Measurements from ENCODE around the gene MSL3B.
A peak's percentile ranks its signal among the peaks of the same experiment; 100 is the strongest.

The MSL3B gene

DNA sequence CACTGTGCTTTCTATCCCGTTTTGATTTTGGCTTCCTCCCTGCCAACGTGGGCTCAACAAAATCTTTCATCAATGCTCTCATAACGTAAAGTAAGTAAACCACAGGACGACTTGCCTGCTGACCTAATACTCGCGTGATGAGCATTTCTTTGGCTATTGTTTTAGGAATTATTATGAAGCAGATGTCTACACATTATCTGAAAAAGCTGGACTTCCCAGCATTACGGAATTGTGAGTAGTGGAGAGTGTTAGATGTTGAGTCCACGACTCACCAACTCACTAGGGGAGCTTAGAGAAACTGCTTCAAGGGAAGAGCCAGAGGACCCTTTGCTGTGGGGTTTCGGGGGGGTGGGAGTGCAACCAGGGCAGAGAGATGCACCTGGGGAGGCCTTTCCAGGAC is 35.8 kb downstream of the MSL3B start:
- no peak for DNase-seq (ENCODE audit: low read depth, low spot score)
- H3K27me3 ChIP-seq (ENCODE audit: control insufficient read depth, insufficient read depth, low read length) = no peaks in the 10 kb centered on the region
- peak overlapping the region; percentile 83 for H3K27ac ChIP-seq (ENCODE audit: low read length)
- H3K9me3 ChIP-seq (ENCODE audit: control insufficient read depth, insufficient read depth, low read depth, low read length) = no peaks in the 10 kb centered on the region
- no peak for TF ChIP-seq TCF7L2 (IDR thresholded peaks at IDR 0.05; ENCODE audit: low read depth, low read length)
- TF ChIP-seq, protein P1, sequence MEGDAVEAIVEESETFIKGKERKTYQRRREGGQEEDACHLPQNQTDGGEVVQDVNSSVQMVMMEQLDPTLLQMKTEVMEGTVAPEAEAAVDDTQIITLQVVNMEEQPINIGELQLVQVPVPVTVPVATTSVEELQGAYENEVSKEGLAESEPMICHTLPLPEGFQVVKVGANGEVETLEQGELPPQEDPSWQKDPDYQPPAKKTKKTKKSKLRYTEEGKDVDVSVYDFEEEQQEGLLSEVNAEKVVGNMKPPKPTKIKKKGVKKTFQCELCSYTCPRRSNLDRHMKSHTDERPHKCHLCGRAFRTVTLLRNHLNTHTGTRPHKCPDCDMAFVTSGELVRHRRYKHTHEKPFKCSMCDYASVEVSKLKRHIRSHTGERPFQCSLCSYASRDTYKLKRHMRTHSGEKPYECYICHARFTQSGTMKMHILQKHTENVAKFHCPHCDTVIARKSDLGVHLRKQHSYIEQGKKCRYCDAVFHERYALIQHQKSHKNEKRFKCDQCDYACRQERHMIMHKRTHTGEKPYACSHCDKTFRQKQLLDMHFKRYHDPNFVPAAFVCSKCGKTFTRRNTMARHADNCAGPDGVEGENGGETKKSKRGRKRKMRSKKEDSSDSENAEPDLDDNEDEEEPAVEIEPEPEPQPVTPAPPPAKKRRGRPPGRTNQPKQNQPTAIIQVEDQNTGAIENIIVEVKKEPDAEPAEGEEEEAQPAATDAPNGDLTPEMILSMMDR (IDR thresholded peaks at IDR 0.05) = no peak
- no peak for ATAC-seq
- H3K36me3 ChIP-seq (ENCODE audit: control insufficient read depth, insufficient read depth, low read length) = peaks cover 3% of the 10 kb centered on the region
- POLR2A ChIA-PET = interaction anchor here (0.6 to 0.7 kb wide), 3 partner anchors 34 to 716 kb away, joined by 4 to 26 read pairs (median 8); no protein-coding TSS in a partner anchor
- intact Hi-C loops (cut with micrococcal nuclease; ENCODE audit: unreplicated experiment) (no loop called here), in situ Hi-C loops (cut with HindIII; ENCODE audit: low pct_unique_long_range_greater_than_20kb, low sequenced_read_pairs) (no loop called here)
- BruUV-seq (replicated peaks) = no TSS peak
- H3K4me1 ChIP-seq (ENCODE audit: control insufficient read depth, insufficient read depth, low read length) = peaks cover 40% of the 10 kb centered on the region
- H3K4me3 ChIP-seq (ENCODE audit: low read depth in 2 of 2, low read length in 2 of 2) = no peak overlapping the region
- CTCF ChIA-PET = interaction anchor here (0.5 to 1.3 kb wide), 9 partner anchors 59 to 445 kb away, joined by 3 to 8 read pairs (median 4); no protein-coding TSS in a partner anchor

DNA sequence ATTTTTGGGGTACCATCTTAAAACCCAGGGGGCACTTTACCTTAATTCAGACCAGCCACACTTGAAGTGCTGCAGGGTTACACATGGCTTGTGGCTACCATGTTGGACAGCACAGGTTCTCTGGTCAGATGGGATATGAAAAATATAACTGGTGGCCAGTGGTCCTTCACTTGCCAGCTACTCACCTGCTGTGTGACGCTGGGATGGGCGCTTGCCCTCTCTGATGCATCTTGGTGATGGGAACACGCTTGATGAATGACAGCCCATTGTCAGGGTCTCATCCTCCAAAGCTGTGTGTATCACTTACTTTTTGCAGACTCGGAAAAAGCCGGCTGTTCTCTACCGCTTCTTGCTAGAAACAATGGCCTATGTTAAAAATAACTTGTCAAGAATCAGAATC is 36.3 kb downstream of the MSL3B start:
- ChIA-PET CTCF (interaction anchor here (0.6 to 0.7 kb wide), 2 partner anchors 140 to 267 kb away, joined by 3 to 8 read pairs; no protein-coding TSS in a partner anchor), POLR2A (interaction anchor here (0.7 kb wide), 1 partner anchor 35 kb away, joined by 8 read pairs; no protein-coding TSS in a partner anchor)
- H3K27me3 ChIP-seq (ENCODE audit: control insufficient read depth, insufficient read depth, low read length) = no peaks in the 10 kb centered on the region
- H3K36me3 ChIP-seq (ENCODE audit: control insufficient read depth, insufficient read depth, low read length) = peaks cover 3% of the 10 kb centered on the region
- ATAC-seq (no peak), DNase-seq (ENCODE audit: low read depth, low spot score) (no peak)
- H3K4me3 ChIP-seq (ENCODE audit: low read depth in 2 of 2, low read length in 2 of 2) = no peak overlapping the region
- intact Hi-C loops (cut with micrococcal nuclease; ENCODE audit: unreplicated experiment) = no loop called here
- no TSS peak for BruUV-seq (replicated peaks)
- H3K9me3 ChIP-seq (ENCODE audit: control insufficient read depth, insufficient read depth, low read depth, low read length) = no peaks in the 10 kb centered on the region
- H3K4me1 ChIP-seq (ENCODE audit: control insufficient read depth, insufficient read depth, low read length) = peaks cover 38% of the 10 kb centered on the region
- in situ Hi-C loops (cut with HindIII; ENCODE audit: low pct_unique_long_range_greater_than_20kb, low sequenced_read_pairs) = no loop called here
- TF ChIP-seq, protein P1 (IDR thresholded peaks at IDR 0.05) = no peak
- no peak for TF ChIP-seq SIN3A (IDR thresholded peaks at IDR 0.05; ENCODE audit: borderline replicate concordance, insufficient read depth, low read depth, low read length)
- peak overlapping the region; percentile 83 for H3K27ac ChIP-seq (ENCODE audit: low read length)

DNA sequence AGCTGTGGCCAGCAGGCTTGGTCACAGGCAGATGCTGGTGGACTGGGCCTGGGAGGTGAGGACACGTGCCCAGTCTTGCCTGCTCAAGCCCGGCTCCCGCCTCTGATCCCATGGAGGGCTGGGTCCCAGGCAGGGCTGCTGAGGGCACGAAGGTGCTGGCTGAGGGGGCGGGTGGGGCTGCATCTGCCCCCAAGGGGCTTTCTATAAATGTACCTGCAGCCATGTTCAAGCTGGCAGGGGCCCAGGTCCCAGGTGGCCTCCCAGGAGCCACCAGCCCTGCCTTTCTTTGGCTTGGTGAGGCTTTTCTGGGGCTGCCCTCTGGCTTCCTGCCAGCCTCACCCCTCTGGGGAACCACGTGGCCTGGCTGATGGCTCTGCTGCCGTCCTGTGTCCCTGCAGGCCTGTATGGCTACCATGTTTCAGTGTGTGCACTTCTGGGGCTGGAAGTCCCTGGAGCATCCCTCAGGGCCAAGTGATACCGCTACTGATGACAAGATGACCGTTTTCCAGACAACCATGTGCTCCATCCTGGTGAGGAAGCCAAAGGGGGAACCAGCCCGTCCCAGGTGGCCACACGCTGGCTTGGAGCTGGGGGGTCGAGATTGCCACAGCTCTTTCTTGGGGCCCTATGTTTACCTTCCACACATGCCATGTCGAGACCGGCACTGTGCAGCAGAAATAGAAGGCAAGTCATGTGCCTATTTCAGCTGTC is 37.0 kb downstream of the MSL3B start:
- DNase-seq (ENCODE audit: low read depth, low spot score) (no peak), ATAC-seq (no peak)
- Histone ChIP-seq H3K27ac (ENCODE audit: low read length) (no peak overlapping the region), H3K27me3 (ENCODE audit: control insufficient read depth, insufficient read depth, low read length) (no peaks in the 10 kb centered on the region), H3K4me1 (ENCODE audit: control insufficient read depth, insufficient read depth, low read length) (peaks cover 38% of the 10 kb centered on the region), H3K9me3 (ENCODE audit: control insufficient read depth, insufficient read depth, low read depth, low read length) (no peaks in the 10 kb centered on the region), H3K4me3 (ENCODE audit: low read depth in 2 of 2, low read length in 2 of 2) (no peak overlapping the region), H3K36me3 (ENCODE audit: control insufficient read depth, insufficient read depth, low read length) (peaks cover 3% of the 10 kb centered on the region)
- POLR2A ChIA-PET = no interaction called here
- no TSS peak for BruUV-seq (replicated peaks)
- CTCF ChIA-PET = no interaction called here
- intact Hi-C loops (cut with micrococcal nuclease; ENCODE audit: unreplicated experiment) (no loop called here), in situ Hi-C loops (cut with HindIII; ENCODE audit: low pct_unique_long_range_greater_than_20kb, low sequenced_read_pairs) (no loop called here)
- TF ChIP-seq, protein P2, sequence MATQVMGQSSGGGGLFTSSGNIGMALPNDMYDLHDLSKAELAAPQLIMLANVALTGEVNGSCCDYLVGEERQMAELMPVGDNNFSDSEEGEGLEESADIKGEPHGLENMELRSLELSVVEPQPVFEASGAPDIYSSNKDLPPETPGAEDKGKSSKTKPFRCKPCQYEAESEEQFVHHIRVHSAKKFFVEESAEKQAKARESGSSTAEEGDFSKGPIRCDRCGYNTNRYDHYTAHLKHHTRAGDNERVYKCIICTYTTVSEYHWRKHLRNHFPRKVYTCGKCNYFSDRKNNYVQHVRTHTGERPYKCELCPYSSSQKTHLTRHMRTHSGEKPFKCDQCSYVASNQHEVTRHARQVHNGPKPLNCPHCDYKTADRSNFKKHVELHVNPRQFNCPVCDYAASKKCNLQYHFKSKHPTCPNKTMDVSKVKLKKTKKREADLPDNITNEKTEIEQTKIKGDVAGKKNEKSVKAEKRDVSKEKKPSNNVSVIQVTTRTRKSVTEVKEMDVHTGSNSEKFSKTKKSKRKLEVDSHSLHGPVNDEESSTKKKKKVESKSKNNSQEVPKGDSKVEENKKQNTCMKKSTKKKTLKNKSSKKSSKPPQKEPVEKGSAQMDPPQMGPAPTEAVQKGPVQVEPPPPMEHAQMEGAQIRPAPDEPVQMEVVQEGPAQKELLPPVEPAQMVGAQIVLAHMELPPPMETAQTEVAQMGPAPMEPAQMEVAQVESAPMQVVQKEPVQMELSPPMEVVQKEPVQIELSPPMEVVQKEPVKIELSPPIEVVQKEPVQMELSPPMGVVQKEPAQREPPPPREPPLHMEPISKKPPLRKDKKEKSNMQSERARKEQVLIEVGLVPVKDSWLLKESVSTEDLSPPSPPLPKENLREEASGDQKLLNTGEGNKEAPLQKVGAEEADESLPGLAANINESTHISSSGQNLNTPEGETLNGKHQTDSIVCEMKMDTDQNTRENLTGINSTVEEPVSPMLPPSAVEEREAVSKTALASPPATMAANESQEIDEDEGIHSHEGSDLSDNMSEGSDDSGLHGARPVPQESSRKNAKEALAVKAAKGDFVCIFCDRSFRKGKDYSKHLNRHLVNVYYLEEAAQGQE (IDR thresholded peaks at IDR 0.05; ENCODE audit: insufficient read depth in 1 of 2, low read depth in 2 of 2, low read length in 1 of 2) = no peak
- no peak; the same call in 1 of the 2 replicates for TF ChIP-seq POLR2AphosphoS5 (IDR thresholded peaks at IDR 0.05; ENCODE audit: low read depth, low read length)
- TF ChIP-seq TCF7L2 (IDR thresholded peaks at IDR 0.05; ENCODE audit: low read depth, low read length) = no peak
- TF ChIP-seq SIN3A (IDR thresholded peaks at IDR 0.05; ENCODE audit: borderline replicate concordance, insufficient read depth, low read depth, low read length) = no peak
- TF ChIP-seq, protein P1 (IDR thresholded peaks at IDR 0.05) = no peak
